Measurements from ENCODE around the gene DENND5A. TPM values are rescaled to one million over a fixed set of nuclear protein-coding genes. Genes with fewer than 3 reads are reported as not detected.

The DENND5A gene
- total RNA-seq, 4 donors from 2014 or later, result 110 to 134 (median 118) TPM

DNA sequence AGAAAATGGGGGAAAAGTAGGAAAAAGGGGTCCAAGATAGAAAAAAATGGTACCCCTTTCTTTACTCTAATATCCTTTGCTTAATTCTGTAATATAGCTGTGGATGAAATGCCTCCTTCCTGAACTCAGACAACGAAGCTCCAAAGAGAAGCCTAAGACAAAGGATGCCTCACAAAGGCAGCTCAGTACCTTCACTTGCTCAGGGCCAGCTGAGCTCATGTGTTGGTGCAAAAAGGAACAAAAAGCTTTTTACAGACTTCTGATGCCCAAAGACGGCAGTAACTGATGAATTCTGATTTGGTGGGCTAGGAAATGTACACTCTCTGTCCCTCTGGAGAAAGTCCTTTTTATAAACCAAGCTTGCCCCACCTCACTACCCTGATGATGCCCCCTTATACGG lies 77.5 kb downstream of the DENND5A start:
- peaks cover 0 to 53% (median 0%) of the 10 kb centered on the region in 3 donors for H3K36me3 ChIP-seq
- WGBS, 2 donors, result 45 to 82% methylated on average over 3 of the region's 3 CpGs
- H3K4me1 ChIP-seq, result peaks cover 0 to 13% (median 0%) of the 10 kb centered on the region in 4 donors

DNA sequence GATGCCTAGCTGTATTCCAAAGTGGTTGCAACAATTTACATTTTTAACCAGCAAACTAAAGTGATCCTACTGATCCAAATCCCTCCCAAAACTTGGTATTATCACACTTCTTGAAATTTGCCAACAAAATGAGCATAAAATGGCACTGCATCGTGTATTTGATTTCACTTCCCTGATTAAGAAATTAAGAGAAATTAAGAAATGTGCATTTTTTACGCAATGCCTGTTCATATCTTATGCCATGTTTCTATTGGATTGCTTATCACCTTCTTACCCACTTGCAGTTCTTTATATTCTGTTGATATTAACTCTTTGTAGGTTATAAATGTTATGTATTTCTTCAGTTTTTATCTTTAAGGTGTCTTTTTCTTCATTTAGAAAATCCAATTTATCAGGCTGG lies 80.6 kb downstream of the DENND5A start:
- H3K4me1 ChIP-seq, result peaks cover 0 to 13% (median 0%) of the 10 kb centered on the region in 4 donors
- TF ChIP-seq, protein P1, sequence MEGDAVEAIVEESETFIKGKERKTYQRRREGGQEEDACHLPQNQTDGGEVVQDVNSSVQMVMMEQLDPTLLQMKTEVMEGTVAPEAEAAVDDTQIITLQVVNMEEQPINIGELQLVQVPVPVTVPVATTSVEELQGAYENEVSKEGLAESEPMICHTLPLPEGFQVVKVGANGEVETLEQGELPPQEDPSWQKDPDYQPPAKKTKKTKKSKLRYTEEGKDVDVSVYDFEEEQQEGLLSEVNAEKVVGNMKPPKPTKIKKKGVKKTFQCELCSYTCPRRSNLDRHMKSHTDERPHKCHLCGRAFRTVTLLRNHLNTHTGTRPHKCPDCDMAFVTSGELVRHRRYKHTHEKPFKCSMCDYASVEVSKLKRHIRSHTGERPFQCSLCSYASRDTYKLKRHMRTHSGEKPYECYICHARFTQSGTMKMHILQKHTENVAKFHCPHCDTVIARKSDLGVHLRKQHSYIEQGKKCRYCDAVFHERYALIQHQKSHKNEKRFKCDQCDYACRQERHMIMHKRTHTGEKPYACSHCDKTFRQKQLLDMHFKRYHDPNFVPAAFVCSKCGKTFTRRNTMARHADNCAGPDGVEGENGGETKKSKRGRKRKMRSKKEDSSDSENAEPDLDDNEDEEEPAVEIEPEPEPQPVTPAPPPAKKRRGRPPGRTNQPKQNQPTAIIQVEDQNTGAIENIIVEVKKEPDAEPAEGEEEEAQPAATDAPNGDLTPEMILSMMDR (IDR thresholded peaks at IDR 0.05), result no peak
- no peak for TF ChIP-seq EP300 (IDR thresholded peaks at IDR 0.05)
- TF ChIP-seq POLR2A (IDR thresholded peaks at IDR 0.05), result no peak
- WGBS, 2 donors, result 90 to 95% methylated on average over 2 of the region's 2 CpGs

More for the DNA sequence above, 77.5 kb downstream of the DENND5A start:
- no peak for DNase-seq (ENCODE audit: low spot score in 2 of 2)
- Histone ChIP-seq H3K9me3 (no peaks in the 10 kb centered on the region), H3K27me3 (no peaks in the 10 kb centered on the region), H3K27ac (no peak overlapping the region), H3K4me3 (no peak overlapping the region)
- no peak for TF ChIP-seq POLR2A (IDR thresholded peaks at IDR 0.05)
- TF ChIP-seq EP300 (IDR thresholded peaks at IDR 0.05), result no peak
- TF ChIP-seq, protein P1 (IDR thresholded peaks at IDR 0.05), result no peak

DNA sequence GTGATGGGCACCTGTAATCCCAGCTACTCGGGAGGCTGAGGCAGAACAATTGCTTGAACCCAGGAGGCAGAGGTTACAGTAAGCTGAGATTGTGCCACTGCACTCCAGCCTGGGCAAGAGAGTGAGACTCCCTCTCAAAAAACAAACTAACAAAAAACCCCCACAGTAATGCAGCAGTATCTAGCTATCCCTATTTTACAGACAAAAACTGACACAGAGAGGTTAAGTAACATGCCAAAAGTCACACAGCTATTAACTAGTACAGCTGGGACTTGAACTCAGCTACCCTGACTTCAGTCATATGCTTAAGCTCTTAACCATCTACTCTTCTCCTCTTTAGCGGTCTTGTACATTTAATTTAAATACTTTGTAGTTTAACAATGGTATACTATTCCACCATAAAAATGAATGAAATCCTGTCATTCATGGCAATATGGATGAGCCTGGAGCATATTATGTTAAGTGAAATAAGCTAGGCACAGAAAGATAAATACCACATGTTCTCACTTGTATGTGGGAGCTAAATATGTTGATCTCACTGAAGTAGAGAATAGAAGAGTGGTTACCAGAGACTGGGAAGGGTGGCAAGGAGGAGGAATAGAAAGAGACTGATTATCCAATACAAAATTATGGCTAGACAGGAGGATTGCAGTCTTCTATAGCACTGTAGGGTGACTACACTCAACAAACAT lies 82.8 kb downstream of the DENND5A start:
- 90 to 93% methylated on average over 2 of the region's 2 CpGs for WGBS, 2 donors
- no peak for TF ChIP-seq EP300 (IDR thresholded peaks at IDR 0.05)
- TF ChIP-seq, protein P1 (IDR thresholded peaks at IDR 0.05), result no peak
- no peak for TF ChIP-seq POLR2A (IDR thresholded peaks at IDR 0.05)
- H3K27me3 ChIP-seq, result no peaks in the 10 kb centered on the region

More for the DNA sequence above, 80.6 kb downstream of the DENND5A start:
- Histone ChIP-seq H3K27me3 (no peaks in the 10 kb centered on the region), H3K36me3 (peaks cover 0 to 44% (median 0%) of the 10 kb centered on the region in 3 donors), H3K9me3 (no peaks in the 10 kb centered on the region), H3K4me3 (no peak overlapping the region), H3K27ac (no peak overlapping the region)
- DNase-seq (ENCODE audit: low spot score in 2 of 2), result no peak

DNA sequence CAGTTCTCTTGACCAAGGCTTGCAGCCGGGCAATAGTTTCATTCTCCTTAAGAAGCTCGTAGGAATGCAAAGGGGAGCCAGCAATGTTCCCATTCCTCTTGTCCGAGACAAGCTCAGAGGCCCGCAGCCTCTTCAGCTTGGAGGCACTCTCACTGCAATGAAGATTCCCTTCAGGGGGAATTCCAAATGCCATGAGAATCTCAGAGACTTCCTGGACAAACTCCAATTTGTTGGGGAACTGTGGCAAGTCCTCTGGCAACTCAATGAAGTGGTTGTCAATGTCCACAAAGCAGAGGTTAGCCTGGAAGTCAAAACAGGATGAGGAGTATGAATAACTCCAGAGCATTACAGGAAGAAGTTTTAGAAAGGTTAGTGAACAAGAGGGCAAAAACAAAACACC lies 84.4 kb downstream of the DENND5A start:
- no peak for DNase-seq (ENCODE audit: low spot score in 2 of 2)
- Histone ChIP-seq H3K9me3 (no peaks in the 10 kb centered on the region), H3K36me3 (peaks cover 0 to 59% (median 3%) of the 10 kb centered on the region in 3 donors), H3K27me3 (no peaks in the 10 kb centered on the region), H3K4me1 (no peaks in the 10 kb centered on the region), H3K4me3 (no peak overlapping the region), H3K27ac (no peak overlapping the region)
- TF ChIP-seq EP300 (IDR thresholded peaks at IDR 0.05), result no peak
- TF ChIP-seq, protein P1 (IDR thresholded peaks at IDR 0.05), result no peak
- TF ChIP-seq POLR2A (IDR thresholded peaks at IDR 0.05), result no peak
- 64 to 69% methylated on average over 4 of the region's 4 CpGs for WGBS, 2 donors

More for the DNA sequence above, 82.8 kb downstream of the DENND5A start:
- Histone ChIP-seq H3K4me3 (no peak overlapping the region), H3K27ac (no peak overlapping the region), H3K36me3 (peaks cover 0 to 46% (median 3%) of the 10 kb centered on the region in 3 donors), H3K4me1 (no peaks in the 10 kb centered on the region), H3K9me3 (no peaks in the 10 kb centered on the region)
- no peak for DNase-seq (ENCODE audit: low spot score in 2 of 2)

DNA sequence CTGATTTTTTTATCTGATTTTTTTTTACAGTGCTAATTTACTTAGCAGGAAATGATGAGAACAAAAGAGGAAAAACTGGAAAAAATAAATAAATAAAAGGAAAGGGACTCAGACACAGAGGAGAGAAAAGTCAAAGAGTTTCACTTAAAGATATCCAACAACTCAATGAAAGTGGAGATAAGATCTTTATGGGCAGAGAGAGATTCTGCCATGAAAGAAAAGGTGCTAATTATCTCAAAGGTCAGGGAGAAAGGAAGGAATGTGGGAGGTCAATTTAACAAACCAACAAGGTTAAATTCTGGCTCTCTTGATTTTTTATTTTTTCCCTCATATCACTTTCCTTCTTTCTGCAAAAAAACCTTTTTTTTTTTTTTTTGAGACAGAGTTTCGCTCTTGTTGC lies 86.0 kb downstream of the DENND5A start:
- TF ChIP-seq, protein P1 (IDR thresholded peaks at IDR 0.05), result no peak
- TF ChIP-seq POLR2A (IDR thresholded peaks at IDR 0.05), result no peak
- no peak for TF ChIP-seq EP300 (IDR thresholded peaks at IDR 0.05)
- 78 to 82% methylated on average over 1 of the region's 1 CpG for WGBS, 2 donors
- no peaks in the 10 kb centered on the region for H3K27me3 ChIP-seq
- H3K36me3 ChIP-seq, result peaks cover 0 to 60% (median 3%) of the 10 kb centered on the region in 3 donors
- H3K4me3 ChIP-seq, result no peak overlapping the region
- H3K4me1 ChIP-seq, result no peaks in the 10 kb centered on the region
- no peaks in the 10 kb centered on the region for H3K9me3 ChIP-seq
- DNase-seq (ENCODE audit: low spot score in 2 of 2), result no peak
- no peak overlapping the region for H3K27ac ChIP-seq
